ENCODE measurements around the gene LINC00305. TPM values are rescaled to one million over a fixed set of nuclear protein-coding genes. Genes with fewer than 3 reads are reported as not detected.

The LINC00305 gene
- total RNA-seq, 1 experiment from 2014 or later = not detected

GRCh38 chr18:64031411-64031810, 117.5 kb downstream of the LINC00305 start:
- no peak for DNase-seq (ENCODE audit: low spot score)

Other genes starting within 250 kb of the LINC00305 start
- 1.0 TPM in 1 of 2 replicates, not detected in the other for gene SERPINB10, start 241.1 kb downstream of the LINC00305 start, total RNA-seq (2014; rRNA removed; shearing (Covaris generic))
- 0.12 TPM in 1 of 2 replicates, not detected in the other for gene HMSD, start 199.8 kb downstream of the LINC00305 start, total RNA-seq (2014; rRNA removed; shearing (Covaris generic))
- gene SERPINB8, start 179.0 kb downstream of the LINC00305 start, total RNA-seq (2014; rRNA removed; shearing (Covaris generic)) = 7.8 and 9.2 TPM in 2 replicates

Measured in H4 (cell line).